ENCODE measurements around the gene MOSMO.
"Not testable (repeated sequence)": the region's sequence is repeated elsewhere in the genome, so short reads cannot be mapped to it uniquely, and the experiment has no call there.

Gene MOSMO

GRCh38 chr16:22128537-22128936 lies 120.6 kb downstream of the MOSMO start:
- CTCF ChIA-PET; DNase-seq; H3K36me3 ChIP-seq (ENCODE audit: control insufficient read depth in 4 of 4, insufficient read depth in 4 of 4, low read length in 3 of 4); H3K4me1 ChIP-seq (ENCODE audit: control extremely low read depth in 1 of 4, control insufficient read depth in 4 of 4, insufficient read depth in 4 of 4, low read length in 3 of 4); H3K27me3 ChIP-seq (replicated peaks in 2 of 5; ENCODE audit: control insufficient read depth in 4 of 5, insufficient read depth in 5 of 5, low read length in 4 of 5); H3K9me3 ChIP-seq (ENCODE audit: control extremely low read depth in 1 of 5, control insufficient read depth in 4 of 5, insufficient read depth in 2 of 5, low read depth in 1 of 5, low read length in 4 of 5); H3K27ac ChIP-seq (ENCODE audit: insufficient read depth in 1 of 2, low read depth in 1 of 2, low read length in 2 of 2, poor library complexity in 1 of 2, severe bottlenecking in 2 of 2); H3K4me3 ChIP-seq (ENCODE audit: control insufficient read depth in 1 of 7, extremely low read depth in 1 of 7, insufficient read depth in 4 of 7, low read depth in 2 of 7, low read length in 6 of 7): not testable (repeated sequence)
- POLR2A ChIA-PET = interaction anchor here (0.6 kb wide), 1 partner anchor 30 kb away, joined by 3 read pairs; no protein-coding TSS in a partner anchor
- no CpG with 5 or more reads among the region's 1 CpG for WGBS (ENCODE audit: insufficient coverage)

GRCh38 chr16:22130528-22130927 lies 122.6 kb downstream of the MOSMO start:
- H3K4me3 ChIP-seq (ENCODE audit: control insufficient read depth in 1 of 7, extremely low read depth in 1 of 7, insufficient read depth in 4 of 7, low read depth in 2 of 7, low read length in 6 of 7) = no peak overlapping the region
- no peaks in the 10 kb centered on the region for H3K27me3 ChIP-seq (replicated peaks in 2 of 5; ENCODE audit: control insufficient read depth in 4 of 5, insufficient read depth in 5 of 5, low read length in 4 of 5)
- ChIA-PET CTCF (interaction anchor here (1.2 to 1.3 kb wide), 2 partner anchors 10 to 11 kb away, joined by 4 to 5 read pairs; no protein-coding TSS in a partner anchor), POLR2A (no interaction called here)
- no peak for DNase-seq
- no peaks in the 10 kb centered on the region for H3K36me3 ChIP-seq (ENCODE audit: control insufficient read depth in 4 of 4, insufficient read depth in 4 of 4, low read length in 3 of 4)
- H3K9me3 ChIP-seq (ENCODE audit: control extremely low read depth in 1 of 5, control insufficient read depth in 4 of 5, insufficient read depth in 2 of 5, low read depth in 1 of 5, low read length in 4 of 5) = peaks cover 0 to 1% (median 0%) of the 10 kb centered on the region in 5 experiments
- H3K27ac ChIP-seq (ENCODE audit: insufficient read depth in 1 of 2, low read depth in 1 of 2, low read length in 2 of 2, poor library complexity in 1 of 2, severe bottlenecking in 2 of 2) = no peak overlapping the region
- H3K4me1 ChIP-seq (ENCODE audit: control extremely low read depth in 1 of 4, control insufficient read depth in 4 of 4, insufficient read depth in 4 of 4, low read length in 3 of 4) = no peaks in the 10 kb centered on the region

- Histone ChIP-seq H3K27me3 (replicated peaks in 2 of 5; ENCODE audit: control insufficient read depth in 4 of 5, insufficient read depth in 5 of 5, low read length in 4 of 5) (no peaks in the 10 kb centered on the region), H3K27ac (ENCODE audit: insufficient read depth in 1 of 2, low read depth in 1 of 2, low read length in 2 of 2, poor library complexity in 1 of 2, severe bottlenecking in 2 of 2) (no peak overlapping the region), H3K4me3 (ENCODE audit: control insufficient read depth in 1 of 7, extremely low read depth in 1 of 7, insufficient read depth in 4 of 7, low read depth in 2 of 7, low read length in 6 of 7) (no peak overlapping the region), H3K4me1 (ENCODE audit: control extremely low read depth in 1 of 4, control insufficient read depth in 4 of 4, insufficient read depth in 4 of 4, low read length in 3 of 4) (no peaks in the 10 kb centered on the region), H3K9me3 (ENCODE audit: control extremely low read depth in 1 of 5, control insufficient read depth in 4 of 5, insufficient read depth in 2 of 5, low read depth in 1 of 5, low read length in 4 of 5) (no peaks in the 10 kb centered on the region), H3K36me3 (ENCODE audit: control insufficient read depth in 4 of 4, insufficient read depth in 4 of 4, low read length in 3 of 4) (no peaks in the 10 kb centered on the region)
- 97% methylated on average over 9 of the region's 10 CpGs for WGBS (ENCODE audit: insufficient coverage)
- POLR2A ChIA-PET = interaction anchor here (0.6 kb wide), 1 partner anchor 1021 kb away, joined by 3 read pairs; no protein-coding TSS in a partner anchor
- CTCF ChIA-PET = interaction anchor here (1.4 to 1.8 kb wide), 2 partner anchors 9 to 26 kb away, joined by 4 to 8 read pairs; no protein-coding TSS in a partner anchor
- DNase-seq = no peak
Observed at GRCh38 chr16:22132801-22133200, 124.9 kb downstream of the MOSMO start.

Data from common myeloid progenitor, CD34-positive (primary cell).